ENCODE measurements around the gene CRADD.

GRCh38 chr12:93818488-93819049, 141.4 kb downstream of the CRADD start:
- TF ChIP-seq POLR2A (IDR thresholded peaks at IDR 0.05) (no peak), CTCF (IDR thresholded peaks at IDR 0.05) (no peak)

Measured in thyroid gland (tissue), 4 donors.